HG03196 (cell line): Measurements from ENCODE around the gene ALOXE3.

Source experiments
- ATAC-seq: cut with Tn5 transposase; IDR thresholded peaks from one replicate; pipeline ENCODE4 v1.9.1; 2021; ENCODE audit not compliant: unreplicated experiment

The ALOXE3 gene

GRCh38 chr17:8117980-8118768, at the start of gene ALOXE3:
Gene ALOXE3 (minus strand): TSS chr17:8118514. CDS start chr17:8117990, 524 bp downstream.
- no peak for ATAC-seq

GRCh38 chr17:8167526-8167925, 49.2 kb upstream of the ALOXE3 start:
- no peak for ATAC-seq

- no peak for ATAC-seq
Measured at GRCh38 chr17:8166731-8167130, 48.4 kb upstream of the ALOXE3 start.

DNA sequence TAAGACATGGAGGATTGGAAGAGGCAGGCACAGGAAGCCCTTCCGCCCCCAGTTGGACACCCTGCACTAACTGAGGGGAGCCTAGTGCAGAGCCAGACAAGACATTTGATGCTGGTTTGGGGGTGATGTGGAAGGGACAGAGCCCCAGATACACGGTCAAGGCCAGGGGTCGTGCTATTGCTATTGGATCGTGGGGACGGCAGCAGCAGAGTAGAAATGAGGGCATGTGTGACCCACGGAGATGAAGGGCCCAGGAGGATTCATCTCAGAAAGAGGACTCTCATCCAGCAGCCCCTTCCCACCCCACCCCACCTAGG, 46.5 kb upstream of the ALOXE3 start:
- no peak for ATAC-seq

DNA sequence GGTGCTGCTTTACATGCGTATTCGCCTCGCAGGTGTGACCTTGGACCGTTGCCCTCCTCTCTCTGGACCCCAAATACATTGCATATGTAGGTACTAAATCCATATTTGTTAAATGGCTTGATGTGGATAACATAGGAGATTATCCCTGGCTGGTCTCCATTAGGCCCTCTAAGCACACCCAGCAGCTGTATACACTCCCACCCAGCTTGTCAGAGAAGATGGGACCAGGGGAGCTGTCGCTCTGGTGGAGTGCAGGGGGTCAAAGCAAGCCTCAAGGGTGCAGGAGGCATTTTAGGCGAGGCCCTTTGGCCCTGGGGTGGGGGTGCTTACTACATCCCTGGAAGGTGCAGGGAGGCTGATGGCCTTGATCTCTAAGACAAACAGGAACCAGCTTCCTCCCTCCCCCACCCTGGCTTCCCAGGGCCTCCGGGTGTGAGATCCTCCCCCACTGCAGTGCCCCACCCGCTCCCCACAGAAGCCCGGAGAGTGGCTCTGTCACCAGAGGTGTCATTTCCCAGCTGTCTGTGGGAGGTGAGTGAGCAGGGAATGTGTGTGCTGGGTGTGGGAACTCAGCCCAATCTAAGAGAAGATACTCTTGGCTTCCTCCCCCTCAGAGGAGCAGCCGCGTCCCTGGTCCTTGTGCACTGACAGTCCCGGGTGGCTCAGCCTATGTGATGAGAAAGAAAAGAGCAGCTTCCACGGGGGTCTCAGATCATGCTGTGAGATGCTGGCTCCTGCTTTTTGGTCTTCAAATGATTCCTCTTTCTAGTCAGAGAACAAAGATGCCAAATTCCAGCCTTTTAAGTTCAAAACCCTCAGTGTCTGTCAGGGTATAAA, 45.9 kb upstream of the ALOXE3 start:
- ATAC-seq, result no peak

DNA sequence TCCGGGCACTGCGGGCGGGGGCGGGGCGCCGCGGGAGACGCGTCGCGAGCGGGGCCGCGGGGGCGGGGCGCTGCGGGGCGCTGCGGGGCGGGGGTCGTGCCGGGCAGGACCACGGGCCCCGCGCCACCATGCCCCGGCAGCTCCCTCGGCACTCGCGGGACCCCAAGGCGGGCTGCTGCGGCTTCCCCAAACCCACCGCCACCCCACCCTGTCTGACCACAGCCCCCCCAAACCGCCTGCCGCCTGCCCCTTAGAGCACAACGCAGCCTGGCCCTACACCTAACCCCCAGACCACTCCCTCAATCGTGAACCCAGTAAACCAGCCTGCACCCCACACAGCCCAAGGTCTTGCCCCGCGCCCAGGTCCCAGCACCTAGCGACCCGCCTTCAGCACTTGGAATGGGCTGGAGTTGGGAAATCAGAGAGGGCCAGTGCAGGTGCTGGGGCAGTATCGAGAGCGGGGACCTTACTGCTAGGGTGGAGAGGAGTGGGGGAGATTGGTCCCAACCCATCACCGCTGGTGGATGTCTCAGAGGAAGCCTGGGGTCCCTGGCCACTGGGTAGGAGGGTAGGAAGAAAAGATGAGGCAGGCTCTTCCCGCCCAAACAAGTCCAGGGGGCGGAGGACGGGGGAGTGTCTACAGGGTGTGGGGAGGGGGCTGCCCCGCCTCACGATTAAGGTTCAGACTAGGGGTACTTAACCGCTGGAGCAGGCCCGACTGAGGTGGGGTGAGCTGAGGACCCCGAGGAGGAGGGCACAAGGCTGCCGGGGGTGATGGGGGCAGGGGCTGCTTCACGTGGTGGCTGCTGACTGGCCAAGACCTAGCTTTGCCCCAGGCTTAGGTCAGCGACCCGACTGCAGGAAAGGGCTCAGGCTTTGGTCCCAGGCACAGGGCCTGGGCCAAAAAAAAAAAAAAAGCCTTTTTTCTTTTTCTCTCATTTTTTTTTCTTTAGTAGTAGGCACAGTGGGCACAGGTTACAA, 45.0 kb upstream of the ALOXE3 start:
- no peak for ATAC-seq

DNA sequence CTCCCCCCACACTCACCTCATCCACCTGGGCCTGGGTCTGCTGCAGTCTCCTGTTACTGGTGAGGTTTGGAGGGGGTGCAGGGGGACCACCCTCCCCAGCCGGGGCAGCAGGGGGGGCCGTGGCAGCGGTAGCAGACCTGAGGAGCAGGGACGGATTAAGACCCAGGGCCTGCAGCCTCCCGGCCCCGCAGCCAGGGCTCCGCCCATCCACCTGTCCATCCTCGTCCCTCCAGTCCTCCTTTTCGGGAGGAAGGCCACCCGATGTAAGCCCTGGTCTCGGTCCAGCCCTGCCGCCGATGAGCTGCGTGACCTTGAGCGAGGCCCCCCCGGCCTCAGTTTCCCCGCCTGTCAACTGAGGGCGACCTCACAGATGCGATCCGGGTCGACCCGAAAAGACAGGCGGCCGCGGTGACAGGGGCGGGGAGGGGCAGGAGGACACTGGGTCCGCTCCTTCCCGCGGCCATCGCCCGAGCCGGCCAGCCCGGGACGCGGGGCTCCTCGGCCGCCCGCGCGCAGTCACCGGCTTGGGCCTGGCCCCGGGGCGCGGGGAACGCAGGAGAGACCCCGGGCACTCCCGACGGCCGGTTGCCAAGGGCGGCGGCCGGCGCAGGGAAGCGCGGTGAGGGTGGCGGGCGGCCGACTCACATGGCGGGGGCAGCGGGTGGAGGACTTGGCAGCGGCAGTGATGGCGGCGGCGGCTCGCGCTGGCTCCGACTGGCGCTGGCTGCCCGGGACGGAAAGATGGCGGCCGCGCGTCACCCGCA, 44.1 kb upstream of the ALOXE3 start, which contains the start of gene VAMP2:
Gene VAMP2, minus strand, starts transcription at position 716 of the 764 bp plus-strand sequence. Its CDS starts 69 bp downstream, at position 647.
- no peak for ATAC-seq

GRCh38 chr17:8161289-8162232, 43.2 kb upstream of the ALOXE3 start:
- no peak for ATAC-seq

GRCh38 chr17:8160741-8161221, 42.5 kb upstream of the ALOXE3 start:
- ATAC-seq, result no peak

DNA sequence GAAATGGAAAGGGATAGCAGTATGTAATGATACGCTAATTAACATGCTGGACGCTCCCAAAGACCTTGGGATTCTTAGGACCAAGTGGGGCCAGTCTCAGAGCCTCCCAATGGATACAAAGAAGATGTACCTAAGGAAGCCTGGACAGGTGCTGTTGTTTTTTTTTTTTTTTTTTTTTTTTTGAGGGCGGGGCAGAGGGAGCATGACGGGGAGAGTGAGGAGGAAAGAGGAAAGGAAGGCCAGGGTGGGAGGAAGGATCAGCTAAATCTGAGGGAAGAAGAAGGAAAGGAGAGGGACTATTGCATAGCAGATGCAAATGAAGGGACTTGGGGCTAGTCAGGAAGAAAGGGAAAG, 41.9 kb upstream of the ALOXE3 start:
- no peak for ATAC-seq

DNA sequence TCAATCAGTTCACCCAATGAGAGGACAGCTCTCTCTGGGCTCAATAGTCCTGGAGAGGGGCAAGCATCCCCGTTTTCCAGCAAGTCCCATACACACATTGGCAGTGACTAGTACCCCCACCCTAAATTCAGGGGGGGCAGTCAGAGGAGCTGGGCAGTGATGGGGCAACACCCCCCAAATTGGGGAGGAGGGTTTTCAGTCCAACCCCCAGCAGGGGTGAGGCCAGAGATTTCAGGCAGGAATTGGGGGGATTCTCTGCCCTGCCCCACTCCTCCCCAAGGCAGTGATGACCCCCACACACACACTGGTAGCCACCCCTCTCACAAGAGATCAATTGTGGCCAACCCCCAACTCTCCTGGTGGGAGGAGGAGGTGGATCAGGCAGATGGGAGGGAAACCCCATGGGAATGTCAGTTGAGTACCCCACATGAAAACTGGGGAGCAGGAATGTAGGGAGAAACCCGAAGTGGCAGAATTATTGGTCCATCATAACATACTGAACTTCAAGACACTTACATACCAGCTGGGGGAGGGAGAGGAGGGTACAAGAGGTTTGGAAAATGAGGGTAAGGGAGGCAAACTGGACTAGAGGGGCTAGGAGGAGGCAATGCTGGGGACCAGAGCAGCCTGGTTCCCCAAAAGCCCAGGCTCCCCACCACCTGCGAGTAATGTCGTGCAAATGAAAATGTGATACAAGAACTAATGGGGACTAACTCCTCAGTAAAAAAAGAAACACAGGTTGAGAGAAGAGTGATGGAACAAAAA, 41.3 kb upstream of the ALOXE3 start:
- ATAC-seq, result no peak

DNA sequence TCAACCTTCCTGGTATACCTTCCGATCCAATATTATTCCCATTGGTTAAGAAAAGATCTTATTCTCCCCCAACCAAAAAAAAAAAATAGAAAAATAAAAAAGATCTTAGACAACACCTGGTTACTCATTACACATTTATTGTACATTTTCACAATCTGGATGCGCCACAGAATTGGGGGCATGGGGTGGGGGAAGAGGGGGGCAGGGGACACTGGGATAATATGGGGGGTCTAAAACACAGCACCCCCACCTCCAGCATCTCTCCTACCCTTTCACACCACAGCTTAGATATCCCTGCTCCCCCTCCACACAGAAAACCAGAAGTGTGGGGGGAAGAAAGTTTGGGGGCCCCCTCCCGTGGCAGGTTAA, 40.7 kb upstream of the ALOXE3 start:
- no peak for ATAC-seq

DNA sequence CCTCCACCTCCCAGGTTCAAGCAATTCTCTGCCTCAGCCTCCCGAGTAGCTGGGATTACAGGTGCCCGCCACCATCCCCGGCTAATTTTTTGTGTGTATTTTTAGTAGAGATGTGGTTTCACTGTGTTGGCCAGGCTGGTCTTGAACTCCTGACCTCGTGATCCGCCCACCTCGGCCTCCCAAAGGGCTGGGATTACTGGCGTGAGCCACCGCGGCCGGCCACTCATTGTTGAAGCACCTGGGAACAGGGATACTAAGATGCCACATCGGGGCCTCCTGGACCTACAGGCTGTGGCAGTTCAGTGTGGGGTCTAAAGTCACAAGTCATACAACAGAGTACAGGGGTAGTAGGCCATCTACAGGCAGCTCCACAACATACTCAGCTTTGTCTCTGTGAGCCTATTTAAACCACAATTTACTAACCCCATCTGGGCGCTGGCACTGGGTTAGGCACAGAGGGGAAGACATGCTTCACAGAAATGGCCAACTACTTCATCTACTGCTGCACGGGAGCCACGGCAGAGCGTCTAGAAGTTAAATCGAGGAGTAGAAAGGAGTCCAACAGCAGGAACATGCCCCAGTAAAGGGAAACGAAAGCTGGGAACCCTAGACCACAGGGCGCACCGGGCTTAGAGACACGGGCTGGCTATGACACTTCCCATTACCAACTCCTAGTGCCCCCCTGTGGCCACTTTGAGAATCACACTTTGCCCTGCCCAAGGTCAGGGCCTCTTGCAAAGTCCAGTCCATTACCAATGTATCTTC, 40.1 kb upstream of the ALOXE3 start:
- ATAC-seq, result peak; percentile 25

DNA sequence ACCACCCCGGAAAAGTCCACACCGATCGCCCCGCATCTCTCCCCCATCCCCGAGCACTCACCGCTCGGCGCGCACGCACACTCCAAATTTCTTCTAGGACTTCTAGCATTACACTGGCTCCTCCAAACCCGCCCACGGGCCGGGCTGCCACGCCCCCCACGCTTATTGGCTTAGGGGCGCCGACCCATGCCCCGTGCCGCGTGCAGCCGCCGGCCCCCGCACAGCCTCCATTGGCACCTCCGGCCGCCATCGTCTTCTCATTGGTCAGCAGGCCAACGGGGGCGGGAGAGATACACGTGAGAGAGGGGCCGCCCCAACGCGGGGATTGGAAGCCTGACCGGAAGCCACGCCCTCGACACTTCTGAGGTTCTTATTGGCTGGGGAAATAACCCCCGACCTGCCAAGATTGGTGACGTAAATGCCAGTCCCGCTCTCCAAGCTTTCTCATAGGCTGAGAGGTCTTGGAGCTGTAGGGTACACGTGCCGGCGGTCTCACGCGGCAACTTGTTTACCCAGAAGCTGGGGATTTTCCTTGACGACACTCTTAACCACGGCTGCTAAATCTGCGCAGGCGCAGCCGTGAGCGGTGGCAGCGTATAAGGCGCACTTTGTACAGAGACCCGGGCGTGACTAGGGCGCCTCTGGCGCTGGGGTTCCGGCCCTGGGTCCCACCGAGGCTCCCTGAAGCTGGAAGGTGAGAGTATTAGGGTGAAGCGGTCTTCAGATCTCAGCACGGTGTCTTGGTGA, 38.1 kb upstream of the ALOXE3 start:
- ATAC-seq, result peak; percentile 69

DNA sequence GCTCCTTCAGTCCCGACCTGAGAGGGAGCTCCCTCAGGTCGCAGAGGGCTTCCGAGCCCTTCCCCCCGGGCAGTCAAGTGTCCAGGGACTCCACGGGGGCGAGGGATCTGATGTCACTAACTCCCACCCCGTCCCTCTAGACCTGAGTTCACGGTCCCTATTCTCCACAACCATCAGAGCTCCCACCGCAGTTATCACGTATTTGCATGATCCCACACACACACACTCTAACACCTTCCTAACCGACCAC, 37.6 kb upstream of the ALOXE3 start:
- no peak for ATAC-seq

DNA sequence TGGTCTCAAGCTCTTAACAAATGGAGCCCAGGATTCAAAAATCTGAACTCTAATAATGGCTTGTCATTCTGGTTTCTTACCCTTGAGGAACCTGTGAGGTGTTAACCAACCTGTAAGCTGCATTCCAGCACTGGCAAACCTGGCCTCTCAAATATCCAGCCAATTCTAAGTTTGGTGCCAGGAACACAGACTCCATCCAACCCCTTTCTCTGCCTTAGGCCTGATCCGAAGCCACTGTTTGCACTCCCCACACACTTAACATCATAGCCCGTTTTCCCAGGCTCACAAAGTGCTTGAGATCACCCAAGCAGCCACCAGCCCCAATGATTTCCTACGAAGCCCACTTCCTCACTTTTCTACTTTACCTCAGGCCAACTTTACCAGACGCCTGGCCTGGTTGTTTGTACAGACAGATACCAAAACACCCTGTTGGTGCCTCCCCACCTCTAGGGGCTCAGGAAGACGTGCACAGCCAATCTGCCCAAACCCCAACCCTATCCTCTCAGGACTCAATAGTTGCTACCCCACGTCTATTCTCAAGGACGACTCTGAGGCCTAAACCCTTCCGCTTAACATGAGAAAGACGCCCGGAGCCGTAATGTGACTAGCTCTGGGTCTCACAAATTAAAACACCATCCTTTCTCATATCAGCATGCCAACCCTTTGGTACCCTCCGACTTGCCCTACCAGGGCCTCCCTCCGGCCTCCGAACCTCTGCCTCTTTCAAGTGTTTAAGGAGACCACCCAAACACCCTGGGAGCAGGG, 37.1 kb upstream of the ALOXE3 start:
- no peak for ATAC-seq
